ENCODE measurements around the gene FARS2. TPM values are rescaled to one million over a fixed set of nuclear protein-coding genes. Genes with fewer than 3 reads are reported as not detected.
A peak's percentile ranks its signal among the peaks of the same experiment; 100 is the strongest.

The FARS2 gene
- polyA plus RNA-seq, 1 donor from 2014 or later, result 32.8 TPM

- H3K9me3 Mint-ChIP-seq, result no peaks in the 10 kb centered on the region
Observed at GRCh38 chr6:5338177-5338960, 77.1 kb downstream of the FARS2 start.

DNA sequence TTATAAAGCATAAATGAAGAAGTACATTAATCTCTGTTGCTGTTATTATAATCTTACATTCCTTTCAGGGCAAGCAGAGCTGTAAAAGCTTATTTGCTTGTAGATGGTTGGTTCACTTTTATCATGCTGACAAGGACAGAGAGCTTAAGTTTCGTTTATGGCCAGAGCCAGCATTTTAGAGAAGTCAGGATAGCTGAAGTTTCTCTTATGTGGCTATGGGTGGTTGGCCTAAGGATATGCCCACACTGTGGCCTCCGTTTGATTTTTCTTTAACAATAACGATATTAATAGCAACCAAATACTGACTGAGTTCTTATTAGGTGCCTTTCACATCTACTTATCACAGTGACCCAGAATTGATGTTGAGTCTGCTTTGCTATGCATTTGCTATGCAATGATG, 78.5 kb downstream of the FARS2 start:
- H3K4me3 Mint-ChIP-seq, result peak overlapping the region in 1 of 4 donors; percentile 27
- H3K27me3 Mint-ChIP-seq, result no peaks in the 10 kb centered on the region
- peaks cover 29 to 45% (median 33%) of the 10 kb centered on the region in 3 donors for H3K4me1 Mint-ChIP-seq

More at GRCh38 chr6:5338177-5338960, 77.1 kb downstream of the FARS2 start:
- Mint-ChIP-seq H3K4me3 (peak overlapping the region in 3 of 4 donors; percentile 49 to 90 (median 87)), H3K4me1 (peaks cover 33 to 45% (median 34%) of the 10 kb centered on the region in 3 donors), H3K27ac (peak overlapping the region in 2 of 3 donors; percentile 8 to 32), H3K36me3 (no peaks in the 10 kb centered on the region), H3K27me3 (no peaks in the 10 kb centered on the region)

DNA sequence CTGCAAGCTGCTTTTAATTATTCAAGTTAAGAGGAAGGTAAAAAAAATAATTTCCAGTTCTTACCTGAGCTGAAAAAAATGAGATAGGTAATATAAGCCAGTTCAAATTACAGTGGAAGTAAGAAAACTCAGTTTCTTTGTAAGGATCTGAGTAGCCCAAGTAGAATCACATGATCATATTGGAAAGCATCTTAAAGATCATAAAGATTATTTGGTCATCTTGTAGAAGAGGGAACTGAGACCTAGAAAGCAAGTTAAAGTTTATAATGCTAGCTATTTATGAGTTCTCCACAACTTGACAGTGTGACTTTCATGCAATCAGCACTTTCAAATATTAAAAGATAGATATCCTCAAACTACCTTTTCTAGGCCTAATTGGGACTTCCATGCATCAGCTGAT, 80.5 kb downstream of the FARS2 start:
- Mint-ChIP-seq H3K4me3 (no peak overlapping the region), H3K9me3 (no peaks in the 10 kb centered on the region), H3K27ac (no peak overlapping the region), H3K4me1 (peaks cover 18 to 33% (median 23%) of the 10 kb centered on the region in 3 donors), H3K27me3 (no peaks in the 10 kb centered on the region), H3K36me3 (no peaks in the 10 kb centered on the region)

More for the DNA sequence above, 78.5 kb downstream of the FARS2 start:
- no peak overlapping the region for H3K27ac Mint-ChIP-seq
- no peaks in the 10 kb centered on the region for H3K9me3 Mint-ChIP-seq
- H3K36me3 Mint-ChIP-seq, result no peaks in the 10 kb centered on the region

- H3K4me1 Mint-ChIP-seq, result peaks cover 12 to 20% (median 12%) of the 10 kb centered on the region in 3 donors
- no peaks in the 10 kb centered on the region for H3K36me3 Mint-ChIP-seq
- H3K27me3 Mint-ChIP-seq, result no peaks in the 10 kb centered on the region
- H3K4me3 Mint-ChIP-seq, result no peak overlapping the region
- peaks cover 2 to 5% (median 2%) of the 10 kb centered on the region in 3 donors for H3K9me3 Mint-ChIP-seq
- H3K27ac Mint-ChIP-seq, result peak overlapping the region in 1 of 3 donors; percentile 57
Observed at GRCh38 chr6:5343998-5344397, 82.7 kb downstream of the FARS2 start.

- no peak overlapping the region for H3K27ac Mint-ChIP-seq
- H3K36me3 Mint-ChIP-seq, result no peaks in the 10 kb centered on the region
- peaks cover 2 to 5% (median 2%) of the 10 kb centered on the region in 3 donors for H3K9me3 Mint-ChIP-seq
- H3K4me3 Mint-ChIP-seq, result no peak overlapping the region
- H3K27me3 Mint-ChIP-seq, result no peaks in the 10 kb centered on the region
- H3K4me1 Mint-ChIP-seq, result peaks cover 5 to 13% (median 9%) of the 10 kb centered on the region in 3 donors
Observed at GRCh38 chr6:5345324-5345723, 84.0 kb downstream of the FARS2 start.

GRCh38 chr6:5351552-5352210, 90.4 kb downstream of the FARS2 start:
- H3K27me3 Mint-ChIP-seq, result no peaks in the 10 kb centered on the region

DNA sequence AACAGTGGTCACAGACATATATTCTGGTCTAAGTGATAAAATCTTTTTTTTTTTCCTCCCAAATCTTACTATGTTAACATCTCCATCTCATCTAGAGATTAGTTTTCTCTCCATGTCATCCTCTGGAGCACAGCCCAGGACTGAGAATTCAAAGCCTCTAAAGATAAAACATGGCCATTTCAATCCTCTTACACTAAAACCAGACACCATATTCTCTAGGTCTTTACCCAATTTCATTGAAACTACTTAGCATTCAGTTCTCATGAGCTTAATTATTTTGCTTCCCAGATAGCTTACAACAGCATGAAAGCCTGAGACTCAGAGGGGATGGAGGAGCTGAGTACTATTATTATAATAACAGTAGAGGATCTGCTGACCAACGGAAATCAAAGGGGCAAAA, 92.7 kb downstream of the FARS2 start:
- Mint-ChIP-seq H3K36me3 (no peaks in the 10 kb centered on the region), H3K27ac (no peak overlapping the region), H3K9me3 (no peaks in the 10 kb centered on the region), H3K27me3 (no peaks in the 10 kb centered on the region), H3K4me1 (peaks cover 16 to 20% (median 18%) of the 10 kb centered on the region in 3 donors), H3K4me3 (peak overlapping the region in 2 of 4 donors; percentile 4 to 72)

More at GRCh38 chr6:5351552-5352210, 90.4 kb downstream of the FARS2 start:
- no peaks in the 10 kb centered on the region for H3K36me3 Mint-ChIP-seq
- H3K4me1 Mint-ChIP-seq, result peaks cover 18 to 21% (median 20%) of the 10 kb centered on the region in 3 donors
- H3K27ac Mint-ChIP-seq, result no peak overlapping the region
- H3K4me3 Mint-ChIP-seq, result no peak overlapping the region
- H3K9me3 Mint-ChIP-seq, result peaks cover 2 to 5% (median 2%) of the 10 kb centered on the region in 3 donors

GRCh38 chr6:5357486-5357885, 96.2 kb downstream of the FARS2 start:
- H3K4me3 Mint-ChIP-seq, result no peak overlapping the region
- H3K27me3 Mint-ChIP-seq, result no peaks in the 10 kb centered on the region
- no peaks in the 10 kb centered on the region for H3K36me3 Mint-ChIP-seq
- H3K27ac Mint-ChIP-seq, result no peak overlapping the region
- H3K9me3 Mint-ChIP-seq, result no peaks in the 10 kb centered on the region
- peaks cover 13 to 16% (median 16%) of the 10 kb centered on the region in 3 donors for H3K4me1 Mint-ChIP-seq

DNA sequence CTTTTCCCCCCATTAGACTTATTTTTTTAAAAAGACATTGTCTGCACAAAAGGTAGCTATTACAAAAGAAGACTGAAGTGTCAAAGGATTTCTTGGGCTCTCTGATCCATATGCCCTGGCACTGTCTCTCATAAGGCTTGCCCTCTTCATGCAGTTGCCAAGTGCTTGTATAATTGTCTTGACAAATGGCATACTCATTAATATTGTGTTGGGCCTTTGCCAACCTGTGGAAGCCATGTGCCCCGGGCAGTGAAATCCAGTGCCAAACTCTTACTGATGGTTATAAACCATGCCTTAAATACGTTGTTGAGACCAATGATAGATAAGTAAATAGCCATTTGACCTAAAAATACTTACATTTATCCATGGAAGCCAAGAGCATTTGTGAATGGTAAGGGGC, 98.1 kb downstream of the FARS2 start:
- no peaks in the 10 kb centered on the region for H3K9me3 Mint-ChIP-seq
- no peak overlapping the region for H3K27ac Mint-ChIP-seq
- no peaks in the 10 kb centered on the region for H3K27me3 Mint-ChIP-seq
- no peaks in the 10 kb centered on the region for H3K36me3 Mint-ChIP-seq
- peaks cover 2 to 5% (median 2%) of the 10 kb centered on the region in 3 donors for H3K4me1 Mint-ChIP-seq
- no peak overlapping the region for H3K4me3 Mint-ChIP-seq

DNA sequence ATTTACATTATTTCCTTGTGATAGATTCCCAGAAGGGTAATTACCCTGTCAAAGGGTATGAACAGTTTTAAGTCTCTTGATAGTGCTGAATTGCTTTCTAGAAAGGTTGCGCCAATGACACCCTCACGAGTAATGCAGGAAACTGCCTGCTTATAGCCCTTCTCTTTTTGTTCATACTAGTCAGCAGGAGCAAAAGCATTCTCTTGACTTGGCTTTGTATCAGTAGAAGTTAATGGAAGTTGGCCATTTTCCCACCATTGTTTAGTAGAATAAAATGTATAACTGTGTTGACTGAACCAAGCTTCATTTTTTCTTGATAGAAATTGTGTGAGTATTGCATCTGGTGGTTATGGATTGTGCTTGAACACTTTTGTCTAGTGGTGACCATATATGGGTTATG, 100.1 kb downstream of the FARS2 start:
- Mint-ChIP-seq H3K4me1 (peaks cover 2 to 5% (median 2%) of the 10 kb centered on the region in 3 donors), H3K36me3 (peaks cover 2% of the 10 kb centered on the region), H3K9me3 (no peaks in the 10 kb centered on the region), H3K27ac (no peak overlapping the region), H3K27me3 (no peaks in the 10 kb centered on the region), H3K4me3 (no peak overlapping the region)

DNA sequence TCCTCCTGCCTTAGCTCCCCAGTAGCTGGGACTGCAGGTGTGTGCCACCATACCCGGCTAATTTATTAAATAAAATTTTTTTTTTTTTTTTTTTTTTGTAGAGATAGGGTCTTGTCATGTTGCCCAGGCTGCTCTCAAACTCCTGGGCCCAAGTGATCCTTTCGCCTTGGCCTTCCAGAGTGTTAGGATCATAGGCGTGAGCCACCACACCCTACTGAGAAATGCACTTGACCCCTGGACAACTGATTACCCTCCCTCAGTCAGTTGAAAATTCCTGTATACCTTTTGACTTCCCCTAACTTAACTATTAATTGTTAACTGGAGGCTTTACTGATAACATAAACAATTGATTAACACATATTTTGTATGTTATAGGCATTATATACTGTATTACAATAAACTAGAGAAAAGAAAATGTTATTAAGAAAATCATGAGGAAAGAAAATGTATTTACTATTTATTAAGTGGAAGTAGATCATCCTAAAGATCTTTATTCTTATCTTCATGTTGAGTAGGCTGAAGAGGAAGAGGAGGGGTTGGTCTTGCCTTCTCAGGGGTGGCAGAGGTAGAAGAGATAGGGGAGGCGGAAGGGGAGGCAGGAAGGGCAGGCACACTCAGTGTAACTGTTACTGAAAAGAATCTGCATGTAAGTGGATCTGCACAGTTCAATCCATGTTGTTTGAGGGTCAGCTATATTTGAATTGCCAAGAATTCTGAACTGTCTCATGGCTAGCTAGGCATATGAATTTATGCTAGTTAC, 104.3 kb downstream of the FARS2 start:
- H3K4me3 Mint-ChIP-seq, result no peak overlapping the region
- H3K36me3 Mint-ChIP-seq, result peaks cover 7% of the 10 kb centered on the region
- H3K9me3 Mint-ChIP-seq, result no peaks in the 10 kb centered on the region
- no peaks in the 10 kb centered on the region for H3K27me3 Mint-ChIP-seq
- no peak overlapping the region for H3K27ac Mint-ChIP-seq
- peaks cover under 1 to 3% (median 2%) of the 10 kb centered on the region in 3 donors for H3K4me1 Mint-ChIP-seq

- Mint-ChIP-seq H3K27me3 (no peaks in the 10 kb centered on the region), H3K27ac (no peak overlapping the region), H3K36me3 (peaks cover 10% of the 10 kb centered on the region), H3K4me3 (no peak overlapping the region), H3K4me1 (peaks cover 0 to 5% (median 0%) of the 10 kb centered on the region in 3 donors), H3K9me3 (no peaks in the 10 kb centered on the region)
Observed at GRCh38 chr6:5366941-5367340, 105.6 kb downstream of the FARS2 start.

- H3K4me1 Mint-ChIP-seq, result peaks cover 0 to 5% (median 0%) of the 10 kb centered on the region in 3 donors
- H3K4me3 Mint-ChIP-seq, result no peak overlapping the region
- no peaks in the 10 kb centered on the region for H3K27me3 Mint-ChIP-seq
- H3K36me3 Mint-ChIP-seq, result peaks cover 10% of the 10 kb centered on the region
- H3K27ac Mint-ChIP-seq, result no peak overlapping the region
- no peaks in the 10 kb centered on the region for H3K9me3 Mint-ChIP-seq
Observed at GRCh38 chr6:5367510-5367909, 106.2 kb downstream of the FARS2 start.

- Mint-ChIP-seq H3K27ac (no peak overlapping the region), H3K4me3 (no peak overlapping the region), H3K4me1 (peaks cover 0 to 3% (median 3%) of the 10 kb centered on the region in 3 donors), H3K27me3 (no peaks in the 10 kb centered on the region), H3K36me3 (peaks cover 7% of the 10 kb centered on the region), H3K9me3 (no peaks in the 10 kb centered on the region)
Observed at GRCh38 chr6:5373430-5373829, 112.1 kb downstream of the FARS2 start.

DNA sequence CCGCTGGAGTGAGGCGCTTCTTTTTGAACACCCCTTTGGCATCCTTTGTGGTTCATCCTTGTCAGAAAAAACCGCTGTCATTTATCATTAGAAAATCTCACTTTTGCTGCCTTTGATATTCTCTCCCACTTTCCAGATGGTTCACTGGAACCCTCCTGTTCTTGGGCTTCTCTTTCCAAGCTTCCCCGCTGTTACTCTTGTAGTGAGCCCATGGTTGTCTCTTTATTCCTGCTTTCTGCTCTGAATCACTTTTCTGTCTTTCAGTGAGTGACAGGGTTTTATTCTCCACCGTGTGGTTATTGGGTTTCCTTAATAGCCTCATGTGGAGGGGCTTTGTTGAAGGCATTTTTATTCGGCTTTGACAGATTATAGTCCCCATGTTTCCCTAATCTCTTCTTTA, 117.0 kb downstream of the FARS2 start:
- Mint-ChIP-seq H3K36me3 (peaks cover 6% of the 10 kb centered on the region), H3K27ac (no peak overlapping the region), H3K9me3 (peaks cover 0 to 4% (median 0%) of the 10 kb centered on the region in 3 donors)

More for the DNA sequence above, 117.0 kb downstream of the FARS2 start:
- H3K4me3 Mint-ChIP-seq, result no peak overlapping the region
- H3K4me1 Mint-ChIP-seq, result peaks cover 0 to 3% (median 0%) of the 10 kb centered on the region in 3 donors
- no peaks in the 10 kb centered on the region for H3K27me3 Mint-ChIP-seq
